ENCODE measurements around the gene YAF2.

The YAF2 gene

GRCh38 chr12:42238240-42239140 is at the start of gene YAF2:
Gene YAF2, minus strand, starts transcription at chr12:42238248. Its CDS starts 68 bp downstream, at chr12:42238180.
- Mint-ChIP-seq H3K27me3 (ENCODE audit: low read depth) (no peaks in the 10 kb centered on the region), H3K9me3 (no peaks in the 10 kb centered on the region), H3K27ac (peak within 1 kb of the TSS; percentile 92), H3K4me1 (ENCODE audit: low read depth) (peaks cover 32% of the 10 kb centered on the region), H3K36me3 (ENCODE audit: low read depth) (peaks cover 16% of the 10 kb centered on the region), H3K4me3 (peak within 1 kb of the TSS; percentile 94)
- peak; percentile 90 for DNase-seq (ENCODE audit: low spot score)

GRCh38 chr12:42286741-42287140 is 48.7 kb upstream of the YAF2 start:
- Mint-ChIP-seq H3K9me3 (no peaks in the 10 kb centered on the region), H3K27me3 (ENCODE audit: low read depth) (peaks cover 14% of the 10 kb centered on the region), H3K27ac (no peak overlapping the region), H3K36me3 (ENCODE audit: low read depth) (no peaks in the 10 kb centered on the region), H3K4me3 (no peak overlapping the region), H3K4me1 (ENCODE audit: low read depth) (peaks cover 2% of the 10 kb centered on the region)
- DNase-seq (ENCODE audit: low spot score) = no peak

- Mint-ChIP-seq H3K36me3 (ENCODE audit: low read depth) (no peaks in the 10 kb centered on the region), H3K4me3 (no peak overlapping the region), H3K27me3 (ENCODE audit: low read depth) (peaks cover 11% of the 10 kb centered on the region), H3K4me1 (ENCODE audit: low read depth) (peaks cover 2% of the 10 kb centered on the region), H3K9me3 (no peaks in the 10 kb centered on the region), H3K27ac (no peak overlapping the region)
- DNase-seq (ENCODE audit: low spot score) = no peak
Measured at GRCh38 chr12:42285431-42285830, 47.4 kb upstream of the YAF2 start.

DNA sequence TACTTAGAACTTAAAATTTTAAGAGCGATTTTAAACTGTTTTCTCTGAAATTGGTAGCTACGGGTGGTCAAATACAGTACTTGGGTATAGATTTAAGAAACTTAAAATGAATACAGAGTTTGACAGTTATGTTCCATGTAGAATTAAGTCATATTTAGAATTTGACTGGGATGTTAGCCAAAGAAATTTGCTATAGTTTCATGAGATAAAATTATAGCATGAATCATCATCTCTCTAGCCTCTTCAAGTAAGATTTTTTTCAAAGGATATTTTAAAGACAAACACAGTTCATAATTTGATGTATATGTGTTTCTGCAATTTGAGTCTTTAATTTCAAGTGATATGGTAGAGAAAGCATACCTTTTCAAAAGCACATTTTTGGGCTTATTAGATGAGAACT is 46.8 kb upstream of the YAF2 start:
- no peak overlapping the region for H3K27ac Mint-ChIP-seq
- H3K36me3 Mint-ChIP-seq (ENCODE audit: low read depth) = no peaks in the 10 kb centered on the region
- no peak for DNase-seq (ENCODE audit: low spot score)
- peaks cover 10% of the 10 kb centered on the region for H3K27me3 Mint-ChIP-seq (ENCODE audit: low read depth)
- H3K4me3 Mint-ChIP-seq = no peak overlapping the region
- H3K4me1 Mint-ChIP-seq (ENCODE audit: low read depth) = peaks cover 2% of the 10 kb centered on the region
- no peaks in the 10 kb centered on the region for H3K9me3 Mint-ChIP-seq

GRCh38 chr12:42284157-42284556 is 46.1 kb upstream of the YAF2 start:
- Mint-ChIP-seq H3K36me3 (ENCODE audit: low read depth) (no peaks in the 10 kb centered on the region), H3K27me3 (ENCODE audit: low read depth) (peaks cover 9% of the 10 kb centered on the region), H3K9me3 (no peaks in the 10 kb centered on the region), H3K4me1 (ENCODE audit: low read depth) (peaks cover 2% of the 10 kb centered on the region), H3K27ac (no peak overlapping the region), H3K4me3 (no peak overlapping the region)
- no peak for DNase-seq (ENCODE audit: low spot score)

DNA sequence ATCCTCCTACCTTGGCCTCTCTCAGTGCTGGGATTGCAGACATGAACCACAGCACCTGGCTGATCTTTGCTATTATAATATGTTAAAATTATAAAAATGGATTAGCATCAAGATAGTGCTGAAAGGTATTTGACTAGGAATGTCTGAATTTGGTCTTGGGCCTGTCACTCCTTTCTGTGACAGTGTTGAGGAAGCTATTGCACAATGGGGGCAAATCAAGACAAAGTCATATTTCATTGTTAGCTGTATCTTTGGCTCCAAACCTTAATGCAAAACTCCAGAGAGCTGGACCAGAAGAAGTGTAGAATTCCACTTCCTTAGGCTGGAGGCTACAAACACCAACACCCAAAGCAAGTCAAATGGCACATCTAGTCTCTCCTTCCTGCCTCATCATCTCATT is 45.7 kb upstream of the YAF2 start:
- no peaks in the 10 kb centered on the region for H3K9me3 Mint-ChIP-seq
- H3K27me3 Mint-ChIP-seq (ENCODE audit: low read depth) = peaks cover 9% of the 10 kb centered on the region
- DNase-seq (ENCODE audit: low spot score) = no peak
- no peak overlapping the region for H3K4me3 Mint-ChIP-seq
- H3K4me1 Mint-ChIP-seq (ENCODE audit: low read depth) = peaks cover 2% of the 10 kb centered on the region
- no peak overlapping the region for H3K27ac Mint-ChIP-seq
- no peaks in the 10 kb centered on the region for H3K36me3 Mint-ChIP-seq (ENCODE audit: low read depth)

- peaks cover 2% of the 10 kb centered on the region for H3K4me1 Mint-ChIP-seq (ENCODE audit: low read depth)
- H3K36me3 Mint-ChIP-seq (ENCODE audit: low read depth) = no peaks in the 10 kb centered on the region
- H3K27me3 Mint-ChIP-seq (ENCODE audit: low read depth) = peaks cover 7% of the 10 kb centered on the region
- no peak overlapping the region for H3K4me3 Mint-ChIP-seq
- no peak for DNase-seq (ENCODE audit: low spot score)
- no peaks in the 10 kb centered on the region for H3K9me3 Mint-ChIP-seq
- no peak overlapping the region for H3K27ac Mint-ChIP-seq
Measured at GRCh38 chr12:42282294-42282693, 44.2 kb upstream of the YAF2 start.

DNA sequence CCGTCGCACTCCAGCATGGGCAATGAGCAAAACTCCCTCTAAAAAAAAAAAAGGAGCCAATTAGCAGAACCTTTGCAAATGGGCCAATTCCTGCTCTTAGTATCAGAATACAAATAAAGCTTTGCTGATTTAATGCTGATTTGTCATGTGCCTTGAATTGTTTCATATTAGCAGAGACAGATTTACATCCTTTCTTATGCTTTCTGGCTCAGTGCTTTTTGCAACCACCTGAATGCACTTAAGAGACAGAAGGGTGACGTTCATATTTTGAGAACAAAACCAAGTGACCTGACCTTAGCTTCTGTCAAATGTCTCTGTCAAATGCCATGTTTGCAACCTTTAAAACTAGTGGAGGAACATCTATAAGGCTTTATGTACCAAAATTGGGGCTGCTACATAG is 43.8 kb upstream of the YAF2 start:
- no peaks in the 10 kb centered on the region for H3K9me3 Mint-ChIP-seq
- H3K4me1 Mint-ChIP-seq (ENCODE audit: low read depth) = peaks cover 2% of the 10 kb centered on the region
- H3K27me3 Mint-ChIP-seq (ENCODE audit: low read depth) = peaks cover 11% of the 10 kb centered on the region

GRCh38 chr12:42281278-42281677 is 43.2 kb upstream of the YAF2 start:
- Mint-ChIP-seq H3K4me3 (no peak overlapping the region), H3K27me3 (ENCODE audit: low read depth) (peaks cover 11% of the 10 kb centered on the region), H3K36me3 (ENCODE audit: low read depth) (no peaks in the 10 kb centered on the region), H3K9me3 (no peaks in the 10 kb centered on the region), H3K4me1 (ENCODE audit: low read depth) (peaks cover 2% of the 10 kb centered on the region), H3K27ac (no peak overlapping the region)
- no peak for DNase-seq (ENCODE audit: low spot score)

More for the DNA sequence above, 43.8 kb upstream of the YAF2 start:
- H3K36me3 Mint-ChIP-seq (ENCODE audit: low read depth) = no peaks in the 10 kb centered on the region
- no peak for DNase-seq (ENCODE audit: low spot score)
- H3K27ac Mint-ChIP-seq = no peak overlapping the region
- H3K4me3 Mint-ChIP-seq = no peak overlapping the region

- peaks cover 11% of the 10 kb centered on the region for H3K27me3 Mint-ChIP-seq (ENCODE audit: low read depth)
- H3K36me3 Mint-ChIP-seq (ENCODE audit: low read depth) = no peaks in the 10 kb centered on the region
- no peaks in the 10 kb centered on the region for H3K9me3 Mint-ChIP-seq
- H3K4me3 Mint-ChIP-seq = no peak overlapping the region
- no peak for DNase-seq (ENCODE audit: low spot score)
- no peak overlapping the region for H3K27ac Mint-ChIP-seq
- H3K4me1 Mint-ChIP-seq (ENCODE audit: low read depth) = no peaks in the 10 kb centered on the region
Measured at GRCh38 chr12:42278128-42278510, 40.1 kb upstream of the YAF2 start.

- no peak for DNase-seq (ENCODE audit: low spot score)
- H3K36me3 Mint-ChIP-seq (ENCODE audit: low read depth) = no peaks in the 10 kb centered on the region
- peaks cover 11% of the 10 kb centered on the region for H3K27me3 Mint-ChIP-seq (ENCODE audit: low read depth)
- no peaks in the 10 kb centered on the region for H3K9me3 Mint-ChIP-seq
- H3K4me3 Mint-ChIP-seq = no peak overlapping the region
- no peaks in the 10 kb centered on the region for H3K4me1 Mint-ChIP-seq (ENCODE audit: low read depth)
- H3K27ac Mint-ChIP-seq = no peak overlapping the region
Measured at GRCh38 chr12:42277396-42278127, 39.5 kb upstream of the YAF2 start.

DNA sequence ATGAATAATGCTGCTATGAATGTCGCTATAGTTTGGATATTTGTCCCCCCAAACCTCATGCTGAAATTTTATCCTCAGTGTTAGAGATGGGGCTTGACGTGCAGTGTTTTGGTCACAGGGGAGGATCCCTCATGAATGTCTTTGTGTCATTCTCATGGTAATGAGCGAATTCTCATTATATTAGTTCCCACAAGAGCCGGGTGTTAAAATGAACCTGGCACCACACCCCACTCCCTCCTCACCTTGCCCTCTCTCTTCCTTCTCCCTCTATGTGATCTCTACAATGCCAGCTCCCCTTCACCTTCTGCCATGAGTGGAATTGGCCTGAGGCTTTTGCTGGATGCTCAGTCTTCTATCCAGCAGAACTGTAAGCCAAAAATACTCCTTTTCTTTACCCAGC is 37.5 kb upstream of the YAF2 start:
- Mint-ChIP-seq H3K4me1 (ENCODE audit: low read depth) (peaks cover 5% of the 10 kb centered on the region), H3K27ac (no peak overlapping the region), H3K4me3 (no peak overlapping the region), H3K9me3 (no peaks in the 10 kb centered on the region), H3K27me3 (ENCODE audit: low read depth) (peaks cover 10% of the 10 kb centered on the region), H3K36me3 (ENCODE audit: low read depth) (no peaks in the 10 kb centered on the region)
- no peak for DNase-seq (ENCODE audit: low spot score)

- Mint-ChIP-seq H3K4me1 (ENCODE audit: low read depth) (peaks cover 5% of the 10 kb centered on the region), H3K27me3 (ENCODE audit: low read depth) (peaks cover 10% of the 10 kb centered on the region), H3K36me3 (ENCODE audit: low read depth) (no peaks in the 10 kb centered on the region), H3K9me3 (no peaks in the 10 kb centered on the region), H3K4me3 (no peak overlapping the region), H3K27ac (no peak overlapping the region)
- DNase-seq (ENCODE audit: low spot score) = no peak
Measured at GRCh38 chr12:42273706-42274105, 35.7 kb upstream of the YAF2 start.

- Mint-ChIP-seq H3K4me1 (ENCODE audit: low read depth) (peaks cover 5% of the 10 kb centered on the region), H3K9me3 (no peaks in the 10 kb centered on the region), H3K27me3 (ENCODE audit: low read depth) (peaks cover 5% of the 10 kb centered on the region), H3K36me3 (ENCODE audit: low read depth) (no peaks in the 10 kb centered on the region), H3K27ac (no peak overlapping the region), H3K4me3 (no peak overlapping the region)
- no peak for DNase-seq (ENCODE audit: low spot score)
Measured at GRCh38 chr12:42270596-42270995, 32.5 kb upstream of the YAF2 start.

All from T-helper 2 cell treated with Interferon-gamma antibody and Interleukin-4, amounts not matched to agents 5 μg/mL and 100 μg/mL, for 36 hours (primary cell).